SU-DHL-6 (cell line): ENCODE measurements around the gene EIF1AY.
"Not testable (repeated sequence)": the region's sequence is repeated elsewhere in the genome, so short reads cannot be mapped to it uniquely, and the experiment has no call there.

Experiments used
- EZH2phosphoT487 ChIP-seq: fragments of 200-600 bp; sonication (generic), shearing (Covaris generic); conservative IDR thresholded peaks from 2 replicates; pipeline ENCODE4 v1.6.1; 2018; ENCODE audit warnings: mild to moderate bottlenecking, antibody characterized with exemption, low read length, moderate library complexity, mixed read lengths
- TF ChIP-seq, protein P1 (sequence below): fragments of 200-600 bp; sonication (generic); IDR thresholded peaks from one replicate; pipeline ENCODE4 v1.5.1; 2017; ENCODE audit warnings: antibody characterized with exemption, mild to moderate bottlenecking, low read length, moderate library complexity; ENCODE audit not compliant: insufficient read depth, poor library complexity, severe bottlenecking

GRCh38 chrY:20552764-20553323, 22.7 kb upstream of the EIF1AY start:
- TF ChIP-seq, protein P1, sequence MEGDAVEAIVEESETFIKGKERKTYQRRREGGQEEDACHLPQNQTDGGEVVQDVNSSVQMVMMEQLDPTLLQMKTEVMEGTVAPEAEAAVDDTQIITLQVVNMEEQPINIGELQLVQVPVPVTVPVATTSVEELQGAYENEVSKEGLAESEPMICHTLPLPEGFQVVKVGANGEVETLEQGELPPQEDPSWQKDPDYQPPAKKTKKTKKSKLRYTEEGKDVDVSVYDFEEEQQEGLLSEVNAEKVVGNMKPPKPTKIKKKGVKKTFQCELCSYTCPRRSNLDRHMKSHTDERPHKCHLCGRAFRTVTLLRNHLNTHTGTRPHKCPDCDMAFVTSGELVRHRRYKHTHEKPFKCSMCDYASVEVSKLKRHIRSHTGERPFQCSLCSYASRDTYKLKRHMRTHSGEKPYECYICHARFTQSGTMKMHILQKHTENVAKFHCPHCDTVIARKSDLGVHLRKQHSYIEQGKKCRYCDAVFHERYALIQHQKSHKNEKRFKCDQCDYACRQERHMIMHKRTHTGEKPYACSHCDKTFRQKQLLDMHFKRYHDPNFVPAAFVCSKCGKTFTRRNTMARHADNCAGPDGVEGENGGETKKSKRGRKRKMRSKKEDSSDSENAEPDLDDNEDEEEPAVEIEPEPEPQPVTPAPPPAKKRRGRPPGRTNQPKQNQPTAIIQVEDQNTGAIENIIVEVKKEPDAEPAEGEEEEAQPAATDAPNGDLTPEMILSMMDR = not testable (repeated sequence)
- TF ChIP-seq EZH2phosphoT487 = not testable (repeated sequence)
